ENCODE measurements around the gene TDP2.
"Not testable (repeated sequence)": the region's sequence is repeated elsewhere in the genome, so short reads cannot be mapped to it uniquely, and the experiment has no call there.

TDP2 gene

GRCh38 chr6:24662236-24662635 is 4.5 kb downstream of the TDP2 start:
- Histone ChIP-seq H2AFZ (ENCODE audit: low read length) (no peak overlapping the region), H3K4me3 (ENCODE audit: low read length, poor library complexity, severe bottlenecking) (no peak overlapping the region), H3K9me2 (replicated peaks; ENCODE audit: low read depth, low read length) (no peaks in the 10 kb centered on the region), H3K36me3 (ENCODE audit: insufficient read depth, low read length) (peaks cover 5% of the 10 kb centered on the region; the same call in 1 of the 2 replicates), H3K27me3 (ENCODE audit: insufficient read depth, low read length, poor library complexity, severe bottlenecking) (peaks cover 3% of the 10 kb centered on the region), H3K9me3 (ENCODE audit: insufficient read depth, low read depth, low read length) (no peaks in the 10 kb centered on the region), H3K79me2 (ENCODE audit: insufficient read depth, low read length) (peaks cover 54% of the 10 kb centered on the region), H3K4me1 (ENCODE audit: insufficient read depth, low read length, poor library complexity, severe bottlenecking) (peaks cover 23% of the 10 kb centered on the region), H3K9ac (ENCODE audit: low read depth, low read length, poor library complexity, severe bottlenecking) (no peak overlapping the region), H3F3A (ENCODE audit: low read depth) (no peaks in the 10 kb centered on the region), H3K4me2 (ENCODE audit: low read depth, low read length, poor library complexity, severe bottlenecking) (no peak overlapping the region), H4K20me1 (ENCODE audit: insufficient read depth, low read length, poor library complexity, severe bottlenecking) (peaks cover 26% of the 10 kb centered on the region)
- TF ChIP-seq, protein P1, sequence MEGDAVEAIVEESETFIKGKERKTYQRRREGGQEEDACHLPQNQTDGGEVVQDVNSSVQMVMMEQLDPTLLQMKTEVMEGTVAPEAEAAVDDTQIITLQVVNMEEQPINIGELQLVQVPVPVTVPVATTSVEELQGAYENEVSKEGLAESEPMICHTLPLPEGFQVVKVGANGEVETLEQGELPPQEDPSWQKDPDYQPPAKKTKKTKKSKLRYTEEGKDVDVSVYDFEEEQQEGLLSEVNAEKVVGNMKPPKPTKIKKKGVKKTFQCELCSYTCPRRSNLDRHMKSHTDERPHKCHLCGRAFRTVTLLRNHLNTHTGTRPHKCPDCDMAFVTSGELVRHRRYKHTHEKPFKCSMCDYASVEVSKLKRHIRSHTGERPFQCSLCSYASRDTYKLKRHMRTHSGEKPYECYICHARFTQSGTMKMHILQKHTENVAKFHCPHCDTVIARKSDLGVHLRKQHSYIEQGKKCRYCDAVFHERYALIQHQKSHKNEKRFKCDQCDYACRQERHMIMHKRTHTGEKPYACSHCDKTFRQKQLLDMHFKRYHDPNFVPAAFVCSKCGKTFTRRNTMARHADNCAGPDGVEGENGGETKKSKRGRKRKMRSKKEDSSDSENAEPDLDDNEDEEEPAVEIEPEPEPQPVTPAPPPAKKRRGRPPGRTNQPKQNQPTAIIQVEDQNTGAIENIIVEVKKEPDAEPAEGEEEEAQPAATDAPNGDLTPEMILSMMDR (conservative IDR thresholded peaks at IDR 0.05; ENCODE audit: low read length): no peak
- no peak for TF ChIP-seq EZH2phosphoT487 (IDR thresholded peaks at IDR 0.05; ENCODE audit: borderline replicate concordance)

GRCh38 chr6:24661759-24662158 is 4.9 kb downstream of the TDP2 start:
- not testable (repeated sequence) for H2AFZ ChIP-seq (ENCODE audit: low read length); H3K4me2 ChIP-seq (ENCODE audit: low read depth, low read length, poor library complexity, severe bottlenecking); H3F3A ChIP-seq (ENCODE audit: low read depth); H3K4me3 ChIP-seq (ENCODE audit: low read length, poor library complexity, severe bottlenecking); H3K9ac ChIP-seq (ENCODE audit: low read depth, low read length, poor library complexity, severe bottlenecking); H3K9me2 ChIP-seq (replicated peaks; ENCODE audit: low read depth, low read length); H3K27me3 ChIP-seq (ENCODE audit: insufficient read depth, low read length, poor library complexity, severe bottlenecking); H3K9me3 ChIP-seq (ENCODE audit: insufficient read depth, low read depth, low read length); H3K36me3 ChIP-seq (ENCODE audit: insufficient read depth, low read length)
- peaks cover 26% of the 10 kb centered on the region for H4K20me1 ChIP-seq (ENCODE audit: insufficient read depth, low read length, poor library complexity, severe bottlenecking)
- H3K79me2 ChIP-seq (ENCODE audit: insufficient read depth, low read length): peaks cover 56% of the 10 kb centered on the region
- H3K4me1 ChIP-seq (ENCODE audit: insufficient read depth, low read length, poor library complexity, severe bottlenecking): peaks cover 23% of the 10 kb centered on the region

- H4K20me1 ChIP-seq (ENCODE audit: insufficient read depth, low read length, poor library complexity, severe bottlenecking): peaks cover 14% of the 10 kb centered on the region
- H3K9ac ChIP-seq (ENCODE audit: low read depth, low read length, poor library complexity, severe bottlenecking): no peak overlapping the region
- no peak overlapping the region for H3K4me2 ChIP-seq (ENCODE audit: low read depth, low read length, poor library complexity, severe bottlenecking)
- H3K27me3 ChIP-seq (ENCODE audit: insufficient read depth, low read length, poor library complexity, severe bottlenecking): no peaks in the 10 kb centered on the region
- no peaks in the 10 kb centered on the region for H3F3A ChIP-seq (ENCODE audit: low read depth)
- H3K9me2 ChIP-seq (replicated peaks; ENCODE audit: low read depth, low read length): no peaks in the 10 kb centered on the region
- H2AFZ ChIP-seq (ENCODE audit: low read length): no peak overlapping the region
- H3K4me3 ChIP-seq (ENCODE audit: low read length, poor library complexity, severe bottlenecking): no peak overlapping the region
- TF ChIP-seq, protein P1 (conservative IDR thresholded peaks at IDR 0.05; ENCODE audit: low read length): no peak
- no peak for TF ChIP-seq EZH2phosphoT487 (IDR thresholded peaks at IDR 0.05; ENCODE audit: borderline replicate concordance)
- no peaks in the 10 kb centered on the region for H3K9me3 ChIP-seq (ENCODE audit: insufficient read depth, low read depth, low read length)
- peaks cover 22% of the 10 kb centered on the region for H3K4me1 ChIP-seq (ENCODE audit: insufficient read depth, low read length, poor library complexity, severe bottlenecking)
- H3K36me3 ChIP-seq (ENCODE audit: insufficient read depth, low read length): peaks cover 5% of the 10 kb centered on the region; the same call in 1 of the 2 replicates
- H3K79me2 ChIP-seq (ENCODE audit: insufficient read depth, low read length): peaks cover 54% of the 10 kb centered on the region
These were observed 6.6 kb downstream of the TDP2 start for GRCh38 chr6:24660105-24660504.

DNA sequence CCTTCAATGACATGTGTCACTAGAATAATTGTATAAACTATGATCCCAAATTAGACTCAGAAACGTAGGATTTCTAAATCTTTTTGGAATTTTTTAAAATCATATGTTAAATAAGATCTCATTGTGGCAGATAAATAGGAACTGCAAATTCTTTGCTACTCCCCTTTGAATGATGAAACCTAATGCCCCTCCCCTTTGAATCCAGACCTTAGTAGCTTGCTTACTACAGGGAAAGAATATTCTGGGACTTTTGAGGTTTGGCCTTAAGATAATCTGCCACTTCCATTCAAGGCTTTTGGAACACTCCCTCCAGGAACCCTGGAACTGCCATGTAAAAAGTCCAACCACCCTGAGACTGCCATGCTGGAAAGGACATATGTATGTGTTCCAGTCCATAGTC is 7.1 kb downstream of the TDP2 start:
- H3K4me3 ChIP-seq (ENCODE audit: low read length, poor library complexity, severe bottlenecking): no peak overlapping the region
- no peaks in the 10 kb centered on the region for H3F3A ChIP-seq (ENCODE audit: low read depth)
- peaks cover 5% of the 10 kb centered on the region; the same call in 1 of the 2 replicates for H3K36me3 ChIP-seq (ENCODE audit: insufficient read depth, low read length)
- no peaks in the 10 kb centered on the region for H3K9me3 ChIP-seq (ENCODE audit: insufficient read depth, low read depth, low read length)
- peaks cover 16% of the 10 kb centered on the region for H3K4me1 ChIP-seq (ENCODE audit: insufficient read depth, low read length, poor library complexity, severe bottlenecking)
- H3K79me2 ChIP-seq (ENCODE audit: insufficient read depth, low read length): peaks cover 48% of the 10 kb centered on the region
- no peaks in the 10 kb centered on the region for H3K27me3 ChIP-seq (ENCODE audit: insufficient read depth, low read length, poor library complexity, severe bottlenecking)
- no peaks in the 10 kb centered on the region for H3K9me2 ChIP-seq (replicated peaks; ENCODE audit: low read depth, low read length)
- peaks cover 9% of the 10 kb centered on the region for H4K20me1 ChIP-seq (ENCODE audit: insufficient read depth, low read length, poor library complexity, severe bottlenecking)
- no peak overlapping the region for H3K9ac ChIP-seq (ENCODE audit: low read depth, low read length, poor library complexity, severe bottlenecking)
- no peak overlapping the region for H2AFZ ChIP-seq (ENCODE audit: low read length)
- H3K4me2 ChIP-seq (ENCODE audit: low read depth, low read length, poor library complexity, severe bottlenecking): no peak overlapping the region
- TF ChIP-seq, protein P1 (conservative IDR thresholded peaks at IDR 0.05; ENCODE audit: low read length): no peak
- no peak for TF ChIP-seq EZH2phosphoT487 (IDR thresholded peaks at IDR 0.05; ENCODE audit: borderline replicate concordance)
